ENCODE data around the gene OTOG.

Gene OTOG

DNA sequence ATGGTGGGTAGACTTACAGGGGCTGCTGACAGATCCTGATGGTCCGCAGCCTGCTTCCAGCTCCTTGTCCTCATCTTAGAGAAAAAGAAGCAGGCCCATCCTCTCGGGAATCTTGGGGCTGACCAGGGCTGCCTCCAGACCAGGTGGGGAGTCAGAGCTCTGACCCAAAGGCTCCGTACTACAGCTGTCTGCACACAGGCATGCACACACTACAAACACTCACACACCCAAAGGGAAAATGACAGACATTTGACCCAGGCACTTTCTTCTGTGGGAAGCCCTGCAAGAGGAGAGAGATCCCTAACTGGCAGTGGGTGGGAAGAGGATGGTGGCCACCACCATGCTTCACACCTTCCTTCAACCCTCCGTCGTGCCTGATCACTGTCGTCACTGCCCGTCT lies 125.4 kb downstream of the OTOG start:
- DNase-seq = no peak

GRCh38 chr11:17673951-17674350 lies 126.9 kb downstream of the OTOG start:
- no peak for DNase-seq

DNA sequence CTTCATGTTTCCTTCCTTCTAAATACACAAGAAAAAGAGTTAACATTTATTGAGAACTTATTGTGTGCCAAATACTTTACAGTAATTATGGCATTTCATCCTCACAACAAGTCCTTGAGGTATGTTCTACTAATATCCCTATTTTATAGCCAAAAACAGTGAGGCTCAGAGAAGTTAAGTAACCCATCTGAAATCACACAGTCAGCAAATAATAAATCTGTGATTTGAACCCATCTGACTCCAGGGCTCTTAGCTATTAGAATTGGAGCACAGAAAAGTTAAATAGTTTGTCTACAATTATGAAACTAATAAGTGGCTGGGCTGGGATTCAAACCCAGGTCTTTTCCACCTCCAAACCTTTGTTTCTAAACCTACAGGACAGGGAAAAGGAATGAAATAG lies 135.8 kb downstream of the OTOG start:
- DNase-seq = no peak

DNA sequence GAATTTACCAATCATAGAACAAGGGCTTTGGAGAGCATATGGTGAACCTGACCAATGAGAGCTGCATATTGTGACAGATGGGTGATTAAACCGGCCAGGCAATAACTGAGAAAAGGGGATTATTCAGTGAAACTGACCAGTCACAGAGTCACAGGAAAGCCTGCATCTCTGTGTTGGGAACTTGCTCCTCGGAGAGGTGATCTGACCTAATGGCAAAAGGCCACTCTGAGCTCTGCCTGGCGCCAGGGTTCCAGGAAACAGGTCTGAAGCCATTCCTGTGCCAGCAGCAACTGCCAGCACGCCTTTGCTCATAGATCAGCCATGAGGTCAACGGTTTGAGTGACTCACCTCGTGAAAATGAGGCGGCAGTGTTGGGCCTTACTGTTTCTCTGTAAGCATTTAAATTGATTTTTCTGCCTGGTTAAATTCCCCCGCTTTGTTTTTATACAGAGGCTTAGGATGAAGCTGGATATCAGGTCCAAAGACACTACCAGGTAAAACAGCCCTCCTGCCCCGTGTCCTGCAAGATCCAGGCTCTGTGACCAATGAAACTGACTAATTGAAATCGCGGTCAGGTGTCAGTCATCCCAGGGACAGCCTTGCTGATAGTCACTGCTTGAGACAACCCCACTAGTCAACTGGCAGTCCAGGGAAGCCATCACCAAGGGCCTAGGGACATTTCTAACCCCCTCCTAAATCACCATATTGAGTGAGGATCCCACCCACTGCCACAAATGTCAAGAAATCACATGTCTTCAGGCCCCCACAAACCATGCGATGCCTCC lies 136.5 kb downstream of the OTOG start:
- DNase-seq = no peak

- DNase-seq = no peak
Measured at GRCh38 chr11:17684550-17684949, 137.5 kb downstream of the OTOG start.

DNA sequence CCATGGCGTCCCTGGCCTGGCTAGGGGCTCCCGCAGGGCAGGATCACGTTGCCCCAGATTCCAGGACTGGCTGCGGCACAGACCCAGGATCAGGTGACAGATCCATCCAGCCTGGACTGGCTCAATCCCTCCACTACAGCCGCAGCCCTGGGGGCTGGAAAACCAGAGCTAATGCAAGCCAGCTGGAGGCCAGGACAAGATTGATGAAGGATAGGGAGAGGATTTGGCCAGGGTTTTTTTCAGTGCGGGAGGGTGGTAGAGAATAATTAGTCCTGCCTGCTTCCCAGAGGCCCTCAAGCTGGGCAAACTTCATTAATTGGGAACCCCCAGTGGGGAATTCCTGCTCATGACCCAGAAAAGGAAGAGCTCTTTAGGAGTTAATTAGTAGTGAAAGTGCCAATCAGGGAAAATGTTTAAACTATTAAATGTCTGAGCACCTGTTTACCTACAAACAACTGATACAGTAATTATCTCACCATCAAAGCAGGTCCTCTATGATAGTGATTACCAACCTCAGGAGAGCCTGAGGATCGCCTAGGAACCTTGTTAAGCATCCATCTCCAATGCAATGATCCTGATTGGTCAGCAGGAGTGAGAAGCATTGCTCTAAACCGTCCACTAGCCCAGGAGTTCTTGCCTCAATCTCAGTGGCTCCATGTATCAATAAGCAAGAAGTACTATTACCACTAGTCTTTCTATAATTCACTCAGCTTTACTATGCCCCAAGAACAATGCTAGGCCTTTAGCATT lies 139.3 kb downstream of the OTOG start:
- DNase-seq = no peak

DNA sequence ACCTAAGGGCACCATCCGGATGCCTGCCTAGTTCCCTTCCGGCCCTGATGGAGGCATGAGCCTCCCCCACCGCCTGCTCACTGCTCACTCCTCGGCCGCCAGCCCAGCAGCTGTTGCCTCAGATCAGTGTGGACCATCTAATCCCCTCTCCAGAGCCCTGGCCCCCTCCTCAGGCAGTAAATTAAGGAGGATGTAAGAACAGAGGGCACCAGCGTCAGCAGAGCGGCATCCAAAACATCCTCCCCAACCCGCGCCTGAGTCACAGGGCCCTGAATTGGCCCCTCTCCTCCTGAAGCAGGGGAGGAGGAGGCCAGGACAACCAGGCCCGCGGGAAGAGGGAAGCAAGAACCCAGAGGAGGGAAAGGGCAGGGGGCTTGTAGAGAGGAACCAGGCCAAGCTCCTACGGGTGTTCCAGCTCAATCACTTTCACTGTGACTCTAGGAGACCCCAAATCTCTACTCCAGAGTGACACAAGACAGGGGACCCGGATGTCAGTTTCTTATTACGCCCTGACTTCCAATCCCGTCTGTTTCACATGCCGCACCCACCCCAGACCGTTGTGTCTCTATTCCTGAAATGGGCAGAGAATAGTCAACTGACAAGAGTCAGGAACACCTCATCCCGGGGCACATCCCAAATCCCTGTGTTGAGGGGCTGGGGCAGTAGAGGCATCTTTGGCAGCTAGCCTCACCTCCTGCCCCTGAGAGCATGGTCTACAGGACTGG lies 141.0 kb downstream of the OTOG start:
- DNase-seq = no peak

- no peak for DNase-seq
Measured at GRCh38 chr11:17691550-17691949, 144.5 kb downstream of the OTOG start.

GRCh38 chr11:17691976-17692375 lies 144.9 kb downstream of the OTOG start:
- no peak for DNase-seq

GRCh38 chr11:17692931-17693330 lies 145.9 kb downstream of the OTOG start:
- no peak for DNase-seq

DNA sequence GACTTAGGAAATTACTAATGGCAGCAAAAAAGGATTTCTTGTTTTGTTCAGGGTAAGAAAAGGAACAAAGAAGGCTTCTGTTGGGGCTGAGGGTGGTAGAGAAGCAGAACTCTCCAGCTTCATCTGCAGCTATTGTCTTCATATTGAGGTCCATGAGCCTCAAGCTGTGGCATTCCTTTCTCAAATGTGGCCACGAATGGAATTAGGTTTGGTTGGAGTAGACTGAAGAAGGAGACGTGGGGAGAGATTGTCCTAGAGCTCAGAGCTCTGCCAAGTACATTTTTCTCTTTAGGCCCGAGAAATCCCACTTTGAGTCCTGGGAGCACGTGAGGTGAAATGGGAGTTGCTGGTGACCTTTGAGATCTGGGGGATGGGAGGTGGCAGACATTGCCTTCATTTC lies 146.5 kb downstream of the OTOG start:
- DNase-seq = no peak

GRCh38 chr11:17694494-17695110 lies 147.5 kb downstream of the OTOG start:
- DNase-seq = no peak

- DNase-seq = no peak
Measured at GRCh38 chr11:17695454-17696441, 148.7 kb downstream of the OTOG start.

DNA sequence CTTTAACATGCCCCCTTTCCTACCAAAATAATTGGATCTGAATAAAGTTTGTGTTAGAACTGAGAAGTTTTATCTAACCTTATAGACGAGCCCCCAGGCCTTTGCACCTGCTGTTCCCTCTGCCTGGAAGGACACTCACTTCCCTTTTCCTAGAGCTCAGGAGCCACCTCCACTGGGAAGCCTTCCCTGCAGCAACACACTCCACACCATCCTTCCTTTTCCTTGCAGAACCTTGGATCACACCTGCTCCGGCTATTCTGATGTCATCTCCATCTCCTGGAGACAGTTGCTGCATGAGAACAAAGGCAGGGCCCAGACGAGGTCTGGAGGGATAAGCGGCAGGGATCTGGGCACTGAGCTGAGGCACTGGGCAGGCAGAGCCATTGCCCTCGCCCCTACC lies 149.7 kb downstream of the OTOG start:
- no peak for DNase-seq
